ENCODE results near the gene PTPRT. TPM values are rescaled to one million over a fixed set of nuclear protein-coding genes. Genes with fewer than 3 reads are reported as not detected.

PTPRT gene
- total RNA-seq, 1 experiment from 2014 or later, result 0.13 TPM

DNA sequence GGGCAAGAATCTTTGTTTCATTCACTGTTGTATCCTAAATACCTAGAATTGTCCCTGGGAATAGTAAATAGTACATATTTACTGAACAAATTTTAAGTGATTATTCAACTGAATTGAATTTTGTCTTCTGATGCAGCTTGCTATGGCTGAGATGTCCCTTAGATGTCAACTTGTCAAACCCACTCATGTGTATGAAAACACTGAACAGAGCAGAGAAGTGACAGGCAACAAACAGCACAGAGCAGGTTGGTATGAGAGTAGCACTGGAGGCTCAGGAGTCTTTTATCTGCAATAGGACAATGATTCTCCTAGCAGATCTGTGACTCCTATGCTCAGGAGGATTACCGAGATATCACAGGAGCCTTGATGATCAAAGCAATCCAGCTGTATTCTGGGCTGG, 1031.4 kb downstream of the PTPRT start:
- no peak overlapping the region for H3T11ph ChIP-seq (ENCODE audit: low read length)
- Mint-ChIP-seq H3K4me1 (peaks cover 15 to 19% of the 10 kb centered on the region in 2 experiments), H3K27ac (no peak overlapping the region), H3K36me3 (ENCODE audit: insufficient read depth in 1 of 3, low read depth in 3 of 3) (no peaks in the 10 kb centered on the region), H3K27me3 (ENCODE audit: low read depth) (peaks cover 56% of the 10 kb centered on the region), H3K4me3 (no peak overlapping the region), H3K9me3 (no peaks in the 10 kb centered on the region; a peak in 1 of 5 replicates)
- no peak for DNase-seq
- no peaks in the 10 kb centered on the region for H3K79me2 ChIP-seq (ENCODE audit: insufficient read depth, low read length)
- H3K9ac ChIP-seq (ENCODE audit: extremely low read depth, insufficient read length, low read length), result no peak overlapping the region
- H2AK5ac ChIP-seq (ENCODE audit: insufficient read length, low read length), result no peak overlapping the region
- no peak overlapping the region for H3K23ac ChIP-seq (ENCODE audit: insufficient read length, low read depth, low read length)
- no peak overlapping the region for H2BK15ac ChIP-seq (ENCODE audit: low read depth, low read length)
- no peak overlapping the region for H4K8ac ChIP-seq (replicated peaks; ENCODE audit: insufficient read length, low read depth, low read length)
- no peaks in the 10 kb centered on the region for H3K27me3 ChIP-seq (ENCODE audit: insufficient read depth, low read length)
- H2BK20ac ChIP-seq (ENCODE audit: low read depth, low read length, poor library complexity, severe bottlenecking), result no peak overlapping the region
- no peaks in the 10 kb centered on the region for H4K20me1 ChIP-seq (ENCODE audit: control insufficient read depth, insufficient read depth, insufficient read length)
- H4K5ac ChIP-seq (ENCODE audit: insufficient read length, low read depth, low read length), result no peak overlapping the region
- no peak overlapping the region for H3K56ac ChIP-seq (ENCODE audit: insufficient read length, low read depth, low read length)
- no peak overlapping the region for H2AFZ ChIP-seq (ENCODE audit: low read length)
- no peak overlapping the region for H4K91ac ChIP-seq (ENCODE audit: insufficient read length, low read depth, low read length)
- H3K4me2 ChIP-seq (ENCODE audit: insufficient read depth, insufficient read length, low read length), result no peak overlapping the region
- H3K23me2 ChIP-seq (ENCODE audit: insufficient read length, low read depth, low read length, poor library complexity, severe bottlenecking), result no peaks in the 10 kb centered on the region
- H3K9me3 ChIP-seq (ENCODE audit: control insufficient read depth, low read depth, low read length), result no peaks in the 10 kb centered on the region
- H3K27ac ChIP-seq (ENCODE audit: insufficient read length, low read depth, low read length), result no peak overlapping the region
- no peak overlapping the region for H3K4ac ChIP-seq (ENCODE audit: low read depth, low read length)
- H3K18ac ChIP-seq (ENCODE audit: insufficient read length, low read depth, low read length), result no peak overlapping the region
- H2BK12ac ChIP-seq (ENCODE audit: insufficient read length, low read depth, low read length), result no peak overlapping the region
- H3K79me1 ChIP-seq (ENCODE audit: insufficient read depth, low read depth, low read length, poor library complexity, severe bottlenecking), result no peaks in the 10 kb centered on the region
- TF ChIP-seq, protein P1, sequence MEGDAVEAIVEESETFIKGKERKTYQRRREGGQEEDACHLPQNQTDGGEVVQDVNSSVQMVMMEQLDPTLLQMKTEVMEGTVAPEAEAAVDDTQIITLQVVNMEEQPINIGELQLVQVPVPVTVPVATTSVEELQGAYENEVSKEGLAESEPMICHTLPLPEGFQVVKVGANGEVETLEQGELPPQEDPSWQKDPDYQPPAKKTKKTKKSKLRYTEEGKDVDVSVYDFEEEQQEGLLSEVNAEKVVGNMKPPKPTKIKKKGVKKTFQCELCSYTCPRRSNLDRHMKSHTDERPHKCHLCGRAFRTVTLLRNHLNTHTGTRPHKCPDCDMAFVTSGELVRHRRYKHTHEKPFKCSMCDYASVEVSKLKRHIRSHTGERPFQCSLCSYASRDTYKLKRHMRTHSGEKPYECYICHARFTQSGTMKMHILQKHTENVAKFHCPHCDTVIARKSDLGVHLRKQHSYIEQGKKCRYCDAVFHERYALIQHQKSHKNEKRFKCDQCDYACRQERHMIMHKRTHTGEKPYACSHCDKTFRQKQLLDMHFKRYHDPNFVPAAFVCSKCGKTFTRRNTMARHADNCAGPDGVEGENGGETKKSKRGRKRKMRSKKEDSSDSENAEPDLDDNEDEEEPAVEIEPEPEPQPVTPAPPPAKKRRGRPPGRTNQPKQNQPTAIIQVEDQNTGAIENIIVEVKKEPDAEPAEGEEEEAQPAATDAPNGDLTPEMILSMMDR (conservative IDR thresholded peaks at IDR 0.05), result no peak
- WGBS (ENCODE audit: extremely low coverage, insufficient read length, low lambda C conversion rate), result no CpG with 5 or more reads among the region's 1 CpG
- no peaks in the 10 kb centered on the region; the same call in 1 of the 2 replicates for H3K4me1 ChIP-seq (ENCODE audit: insufficient read depth, low read length)
- H2BK120ac ChIP-seq (ENCODE audit: low read depth, low read length, poor library complexity, severe bottlenecking), result no peak overlapping the region
- H3K14ac ChIP-seq (ENCODE audit: insufficient read depth, low read length), result no peak overlapping the region
- H2BK5ac ChIP-seq (ENCODE audit: insufficient read length, low read length), result no peak overlapping the region
